Nephron (organoid): ENCODE data around the gene CBX7.

Experiments
- H3K27ac Mint-ChIP-seq, 3 experiments: 2 replicates each; pipeline ENCODE4 v1.8.0; 2020; ENCODE audit warnings: mixed read lengths in 3 of 3, mild to moderate bottlenecking in 2 of 3, moderate library complexity in 1 of 3
- H3K27me3 Mint-ChIP-seq: 2 replicates; pipeline ENCODE4 v1.8.0; 2021; ENCODE audit warnings: low read depth, mild to moderate bottlenecking, moderate library complexity, mixed read lengths
- H3K36me3 Mint-ChIP-seq: 2 replicates; pipeline ENCODE4 v1.8.0; 2020; ENCODE audit warnings: low read depth, mixed read lengths
- H3K4me1 Mint-ChIP-seq: 2 replicates; pipeline ENCODE4 v1.8.0; 2020; ENCODE audit warnings: mixed read lengths
- H3K4me3 Mint-ChIP-seq, 3 experiments: 2 replicates each; pipeline ENCODE4 v1.8.0; 2020; ENCODE audit warnings: mild to moderate bottlenecking in 3 of 3, mixed read lengths in 3 of 3, moderate library complexity in 2 of 3
- H3K9me3 Mint-ChIP-seq: 2 replicates; pipeline ENCODE4 v1.8.0; 2020; ENCODE audit warnings: mixed read lengths
- TF ChIP-seq, protein P1 (sequence below), 3 experiments: fragments of 200-600 bp; sonication (generic); IDR thresholded peaks; one replicate each; pipeline ENCODE4 v1.5.0; 2021; ENCODE audit warnings: antibody characterized with exemption in 3 of 3; ENCODE audit not compliant: unreplicated experiment in 3 of 3

Gene CBX7

DNA sequence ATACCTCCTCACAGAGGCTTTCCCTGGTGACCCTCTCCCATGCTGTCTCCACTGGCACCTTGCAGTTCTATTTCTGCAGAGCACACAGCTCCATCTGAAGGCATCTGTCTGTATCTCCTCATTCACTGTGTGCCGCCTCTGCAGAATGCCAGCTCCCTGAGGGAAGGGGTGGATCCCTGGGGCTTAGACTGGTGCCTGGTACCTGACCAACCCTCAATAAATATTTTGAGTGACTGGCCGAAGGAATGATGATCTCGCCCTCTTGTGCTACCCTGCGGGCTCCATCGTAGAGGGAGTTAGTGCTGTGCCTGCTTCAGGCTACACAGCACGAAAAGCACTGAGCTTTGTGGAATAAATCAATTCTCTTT is 1.6 kb downstream of the CBX7 start:
- TF ChIP-seq, protein P1, sequence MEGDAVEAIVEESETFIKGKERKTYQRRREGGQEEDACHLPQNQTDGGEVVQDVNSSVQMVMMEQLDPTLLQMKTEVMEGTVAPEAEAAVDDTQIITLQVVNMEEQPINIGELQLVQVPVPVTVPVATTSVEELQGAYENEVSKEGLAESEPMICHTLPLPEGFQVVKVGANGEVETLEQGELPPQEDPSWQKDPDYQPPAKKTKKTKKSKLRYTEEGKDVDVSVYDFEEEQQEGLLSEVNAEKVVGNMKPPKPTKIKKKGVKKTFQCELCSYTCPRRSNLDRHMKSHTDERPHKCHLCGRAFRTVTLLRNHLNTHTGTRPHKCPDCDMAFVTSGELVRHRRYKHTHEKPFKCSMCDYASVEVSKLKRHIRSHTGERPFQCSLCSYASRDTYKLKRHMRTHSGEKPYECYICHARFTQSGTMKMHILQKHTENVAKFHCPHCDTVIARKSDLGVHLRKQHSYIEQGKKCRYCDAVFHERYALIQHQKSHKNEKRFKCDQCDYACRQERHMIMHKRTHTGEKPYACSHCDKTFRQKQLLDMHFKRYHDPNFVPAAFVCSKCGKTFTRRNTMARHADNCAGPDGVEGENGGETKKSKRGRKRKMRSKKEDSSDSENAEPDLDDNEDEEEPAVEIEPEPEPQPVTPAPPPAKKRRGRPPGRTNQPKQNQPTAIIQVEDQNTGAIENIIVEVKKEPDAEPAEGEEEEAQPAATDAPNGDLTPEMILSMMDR (IDR thresholded peaks at IDR 0.05; ENCODE audit: unreplicated experiment in 3 of 3), result no peak
- H3K4me1 Mint-ChIP-seq, result peaks cover 10% of the 10 kb centered on the region
- H3K4me3 Mint-ChIP-seq, result peak overlapping the region; percentile 68 to 85 (median 74)
- H3K27me3 Mint-ChIP-seq, result peaks cover 43% of the 10 kb centered on the region
- peak overlapping the region in 2 of 3 experiments; percentile 50 to 65 for H3K27ac Mint-ChIP-seq
- no peaks in the 10 kb centered on the region for H3K9me3 Mint-ChIP-seq
- no peaks in the 10 kb centered on the region for H3K36me3 Mint-ChIP-seq

DNA sequence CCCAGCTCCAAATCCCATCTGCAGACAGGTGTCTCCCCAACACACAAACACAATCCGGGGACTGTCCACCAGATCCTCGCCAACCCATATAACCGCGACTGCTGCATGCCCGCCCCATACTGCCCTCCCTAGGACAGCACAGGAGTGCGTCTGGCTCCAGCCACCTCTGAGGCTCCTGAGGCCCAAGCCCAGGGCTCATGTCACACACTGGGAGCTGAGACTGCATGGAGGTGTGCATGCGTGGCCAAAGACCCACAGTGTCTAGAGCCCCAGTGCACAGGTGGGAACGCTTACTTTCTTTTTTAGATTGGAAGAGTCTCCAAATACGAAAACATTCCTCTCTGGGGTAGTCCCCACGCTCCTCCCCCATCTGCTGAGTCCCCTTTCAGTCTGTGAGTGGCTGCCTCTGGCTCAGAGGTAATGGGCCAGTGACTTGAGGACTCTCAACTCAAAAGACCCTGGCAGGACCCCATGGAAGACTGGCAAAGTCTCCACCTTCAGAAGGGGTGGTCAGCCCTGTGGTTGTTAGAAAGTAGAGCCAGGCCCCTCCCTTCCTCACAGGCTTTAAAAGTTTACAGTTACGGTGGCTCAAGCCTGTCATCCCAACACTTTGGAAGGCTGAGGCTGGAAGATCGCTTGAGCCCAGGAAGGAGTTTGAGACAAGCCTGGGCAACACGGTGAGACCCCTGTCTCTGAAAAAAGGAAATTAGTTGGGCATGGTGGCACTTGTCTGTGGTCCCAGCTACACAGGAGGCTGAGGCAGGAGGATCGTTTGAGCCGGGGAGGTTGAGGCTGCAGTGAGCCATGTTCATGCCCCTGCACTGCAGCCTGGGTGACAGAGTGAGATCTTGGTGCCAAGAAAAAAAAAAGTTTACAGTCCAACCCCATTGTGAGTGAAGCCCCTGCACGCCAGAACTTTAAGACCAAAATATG is 2.3 kb downstream of the CBX7 start:
- TF ChIP-seq, protein P1 (IDR thresholded peaks at IDR 0.05; ENCODE audit: unreplicated experiment in 3 of 3), result no peak
- Mint-ChIP-seq H3K4me1 (peaks cover 10% of the 10 kb centered on the region), H3K36me3 (no peaks in the 10 kb centered on the region), H3K4me3 (peak overlapping the region; percentile 68 to 85 (median 74)), H3K27me3 (peaks cover 36% of the 10 kb centered on the region), H3K27ac (peak overlapping the region in 2 of 3 experiments; percentile 50 to 65), H3K9me3 (no peaks in the 10 kb centered on the region)

DNA sequence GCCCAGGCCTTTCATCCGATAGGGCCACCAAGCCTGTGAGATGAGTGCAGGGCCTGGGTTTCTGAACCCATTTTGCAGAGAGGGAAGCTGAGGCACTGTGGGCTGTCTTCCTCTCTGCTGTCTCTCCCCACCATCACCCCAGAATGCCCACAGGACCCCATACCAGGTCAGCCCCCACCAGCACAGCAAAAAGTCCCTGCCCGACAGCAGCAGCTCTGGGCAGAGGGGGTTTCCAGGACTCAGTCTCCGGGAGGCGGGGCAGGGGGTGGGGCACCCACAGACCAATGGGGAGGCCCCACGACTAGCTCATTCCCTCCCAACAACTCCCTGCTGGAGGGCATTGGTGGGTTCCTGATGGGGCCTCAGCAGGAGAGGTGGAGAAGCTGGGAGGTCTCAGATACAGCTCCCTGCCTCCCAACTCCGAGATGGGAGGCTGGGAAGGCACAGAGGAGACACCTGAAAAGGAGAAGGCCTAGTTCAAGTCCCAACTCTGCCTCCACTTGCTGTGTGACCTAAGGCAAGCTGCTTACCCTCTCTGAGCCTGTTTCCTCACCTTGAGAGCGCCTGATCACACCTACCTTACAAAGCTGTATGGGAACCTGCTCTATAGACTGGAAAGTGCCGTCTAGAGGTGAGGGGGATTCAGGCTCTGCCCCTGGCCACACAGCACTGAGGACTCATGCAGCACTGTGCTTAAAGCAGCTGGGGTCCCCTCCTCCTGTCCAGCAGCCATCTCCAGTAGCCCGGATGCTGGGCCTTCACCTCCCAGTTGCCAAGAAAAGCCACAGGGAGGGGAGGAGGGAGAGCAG is 3.5 kb downstream of the CBX7 start:
- no peaks in the 10 kb centered on the region for H3K9me3 Mint-ChIP-seq
- peaks cover 10% of the 10 kb centered on the region for H3K4me1 Mint-ChIP-seq
- no peak overlapping the region for H3K4me3 Mint-ChIP-seq
- H3K27ac Mint-ChIP-seq, result peak overlapping the region in 1 of 3 experiments; percentile 43
- peaks cover 24% of the 10 kb centered on the region for H3K27me3 Mint-ChIP-seq
- TF ChIP-seq, protein P1 (IDR thresholded peaks at IDR 0.05; ENCODE audit: unreplicated experiment in 3 of 3), result no peak
- H3K36me3 Mint-ChIP-seq, result no peaks in the 10 kb centered on the region

- Mint-ChIP-seq H3K27me3 (peaks cover 16% of the 10 kb centered on the region), H3K36me3 (no peaks in the 10 kb centered on the region), H3K4me3 (peak overlapping the region in 1 of 3 experiments; percentile 48), H3K9me3 (no peaks in the 10 kb centered on the region), H3K27ac (no peak overlapping the region), H3K4me1 (peaks cover 6% of the 10 kb centered on the region)
- TF ChIP-seq, protein P1 (IDR thresholded peaks at IDR 0.05; ENCODE audit: unreplicated experiment in 3 of 3), result no peak
Measured at GRCh38 chr22:39148026-39148726, 4.3 kb downstream of the CBX7 start.

- peaks cover 11% of the 10 kb centered on the region for H3K27me3 Mint-ChIP-seq
- no peaks in the 10 kb centered on the region for H3K36me3 Mint-ChIP-seq
- peaks cover 6% of the 10 kb centered on the region for H3K4me1 Mint-ChIP-seq
- H3K4me3 Mint-ChIP-seq, result peak overlapping the region in 2 of 3 experiments; percentile 45 to 48
- no peaks in the 10 kb centered on the region for H3K9me3 Mint-ChIP-seq
- no peak overlapping the region for H3K27ac Mint-ChIP-seq
- TF ChIP-seq, protein P1 (IDR thresholded peaks at IDR 0.05; ENCODE audit: unreplicated experiment in 3 of 3), result no peak
Measured at GRCh38 chr22:39147335-39148025, 5.0 kb downstream of the CBX7 start.
